HEK293T (cell line): ENCODE data around the gene ATP11C.

ENCODE experiments used
- BHLHE40 ChIP-seq: fragments of 450-650 bp; IDR thresholded peaks from 2 replicates; pipeline ENCODE4 v1.6.1; 2016; ENCODE audit warnings: mild to moderate bottlenecking, moderate library complexity, borderline replicate concordance
- CTBP1 ChIP-seq: fragments of 450-650 bp; IDR thresholded peaks from 2 replicates; pipeline ENCODE4 v1.6.1; 2016; ENCODE audit warnings: borderline replicate concordance
- FOXK2 ChIP-seq: fragments of 450-650 bp; IDR thresholded peaks from 2 replicates; pipeline ENCODE4 v1.6.1; 2016; ENCODE audit warnings: mild to moderate bottlenecking
- PKNOX1 ChIP-seq: fragments of 450-650 bp; IDR thresholded peaks from 2 replicates; pipeline ENCODE4 v1.6.1; 2016
- SP1 ChIP-seq: fragments of 450-650 bp; IDR thresholded peaks from 2 replicates; pipeline ENCODE4 v1.6.1; 2017
- SUZ12 ChIP-seq: fragments of 450-650 bp; IDR thresholded peaks from 2 replicates; pipeline ENCODE4 v1.6.1; 2016; ENCODE audit warnings: mild to moderate bottlenecking
- ZNF384 ChIP-seq: fragments of 450-650 bp; IDR thresholded peaks from 2 replicates; pipeline ENCODE4 v1.6.1; 2016

DNA sequence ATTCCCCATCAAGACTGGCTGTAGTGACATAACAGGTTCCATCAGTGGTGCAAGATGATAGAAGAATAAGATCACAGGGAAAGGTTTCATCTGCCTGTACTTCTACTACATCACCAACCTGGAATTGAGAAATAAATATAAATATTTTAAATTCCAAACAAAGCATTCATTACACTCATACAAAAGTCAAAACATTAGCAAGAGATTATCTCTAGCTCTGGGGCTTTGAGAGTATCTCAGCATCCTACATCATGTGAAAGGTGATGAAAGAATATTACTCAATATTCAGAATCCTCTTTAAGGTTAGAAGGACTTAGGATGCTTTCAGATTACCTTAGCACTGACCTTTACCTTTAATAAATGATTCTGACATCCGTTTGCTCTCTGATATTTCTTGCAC, 128.4 kb downstream of the ATP11C start:
- no peak for TF ChIP-seq ZNF384
- TF ChIP-seq PKNOX1, result no peak
- TF ChIP-seq FOXK2, result no peak
- TF ChIP-seq SP1, result no peak
- no peak for TF ChIP-seq CTBP1
- TF ChIP-seq SUZ12, result no peak
- no peak for TF ChIP-seq BHLHE40
